Fibroblast of skin of back (primary cell): Measurements from ENCODE around the gene MCM5.
A peak's percentile ranks its signal among the peaks of the same experiment; 100 is the strongest.
"Not testable (repeated sequence)": the region's sequence is repeated elsewhere in the genome, so short reads cannot be mapped to it uniquely, and the experiment has no call there.

ENCODE experiments used
- DNase-seq: peaks from one replicate; pipeline ENCODE4 v3.0.0-alpha.2; 2013

The MCM5 gene

GRCh38 chr22:35434061-35434710 is 34.2 kb downstream of the MCM5 start:
- no peak for DNase-seq

GRCh38 chr22:35435201-35435740 is 35.3 kb downstream of the MCM5 start:
- DNase-seq, result no peak

- DNase-seq, result no peak
Measured at GRCh38 chr22:35436421-35436820, 36.5 kb downstream of the MCM5 start.

DNA sequence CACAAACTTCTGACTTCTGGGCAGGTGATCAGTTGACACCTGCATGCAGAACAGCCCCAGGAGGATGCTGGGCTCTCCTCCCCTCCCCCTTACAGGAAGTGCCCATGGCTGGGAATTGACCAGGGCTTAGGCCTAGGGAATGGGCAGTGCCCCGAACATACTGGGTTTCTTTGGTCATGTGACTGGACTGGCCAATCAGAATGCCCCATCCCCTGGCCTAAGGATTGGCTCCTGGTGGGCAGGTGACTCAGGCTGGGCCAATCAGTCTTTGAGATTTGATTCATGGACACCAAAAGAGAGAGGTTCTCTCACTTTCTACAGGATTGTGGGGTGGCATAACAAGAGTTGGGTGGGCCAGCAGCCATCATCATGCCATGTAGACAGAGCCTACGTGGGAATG is 37.1 kb downstream of the MCM5 start:
- no peak for DNase-seq

DNA sequence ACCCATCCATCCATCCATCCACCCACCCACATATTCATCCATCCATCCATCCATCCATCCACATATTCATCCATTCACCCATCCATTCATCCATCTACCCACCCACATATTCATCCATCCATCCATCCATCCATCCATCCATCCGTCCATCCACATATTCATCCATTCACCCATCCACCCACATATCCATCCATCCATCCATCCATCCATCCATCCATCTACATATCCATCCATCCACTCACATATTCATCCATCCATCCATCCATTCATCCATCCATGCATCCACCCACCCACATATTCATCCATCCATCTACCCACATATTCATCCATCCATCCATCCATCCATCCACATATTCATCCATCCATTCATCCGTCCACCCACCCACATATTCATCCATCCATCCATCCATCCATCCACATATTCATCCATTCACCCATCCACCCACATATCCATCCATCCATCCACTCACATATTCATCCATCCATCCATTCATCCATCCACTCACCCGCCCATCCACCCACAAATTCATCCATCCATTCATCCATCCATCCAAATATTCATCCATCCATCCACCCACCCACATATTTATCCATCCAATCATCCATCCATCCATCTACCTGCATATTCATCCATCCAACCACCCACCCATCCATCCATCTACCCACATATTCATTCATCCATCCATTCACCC is 38.9 kb downstream of the MCM5 start:
- not testable (repeated sequence) for DNase-seq

DNA sequence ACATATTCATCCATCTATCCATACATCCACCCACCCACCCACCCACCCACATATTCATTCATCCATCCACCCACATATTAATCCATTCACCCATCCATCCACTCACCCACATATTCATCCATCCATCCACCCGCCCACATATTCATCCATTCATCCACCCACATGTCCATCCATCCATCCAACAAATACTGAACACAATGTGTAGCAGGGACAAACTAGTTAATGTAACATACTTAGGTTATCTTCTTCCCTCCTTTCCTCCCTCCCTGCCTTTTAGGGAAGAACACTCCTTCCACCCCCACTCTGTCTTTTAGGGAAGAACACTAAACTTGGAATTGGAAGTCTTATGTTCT is 39.4 kb downstream of the MCM5 start:
- DNase-seq, result no peak

- DNase-seq, result no peak
Measured at GRCh38 chr22:35440129-35440528, 40.2 kb downstream of the MCM5 start.

- no peak for DNase-seq
Measured at GRCh38 chr22:35441489-35442100, 41.7 kb downstream of the MCM5 start.

DNA sequence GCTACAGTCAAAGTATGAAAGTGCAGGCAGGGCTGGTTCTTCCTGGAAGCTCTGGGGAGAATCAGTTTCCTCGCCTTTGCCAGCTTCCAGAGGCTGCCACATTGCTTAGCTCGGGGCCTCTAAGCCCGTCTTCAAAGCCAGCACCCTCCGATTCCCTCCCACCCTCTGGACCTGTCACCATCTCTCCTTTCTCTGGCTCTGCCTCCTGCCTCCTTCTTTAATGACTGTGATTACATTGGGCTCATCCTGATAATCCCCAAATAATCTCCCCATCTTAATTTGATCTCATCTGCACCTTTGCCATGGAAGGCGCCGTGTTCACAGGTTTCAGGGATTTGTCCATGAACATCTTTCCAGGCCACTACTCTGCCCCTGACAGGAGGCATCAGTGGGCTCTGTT is 42.5 kb downstream of the MCM5 start:
- DNase-seq, result no peak

- no peak for DNase-seq
Measured at GRCh38 chr22:35443338-35443737, 43.4 kb downstream of the MCM5 start.

- DNase-seq, result no peak
Measured at GRCh38 chr22:35443790-35444684, 44.1 kb downstream of the MCM5 start.

GRCh38 chr22:35444685-35445399 is 44.9 kb downstream of the MCM5 start:
- no peak for DNase-seq

DNA sequence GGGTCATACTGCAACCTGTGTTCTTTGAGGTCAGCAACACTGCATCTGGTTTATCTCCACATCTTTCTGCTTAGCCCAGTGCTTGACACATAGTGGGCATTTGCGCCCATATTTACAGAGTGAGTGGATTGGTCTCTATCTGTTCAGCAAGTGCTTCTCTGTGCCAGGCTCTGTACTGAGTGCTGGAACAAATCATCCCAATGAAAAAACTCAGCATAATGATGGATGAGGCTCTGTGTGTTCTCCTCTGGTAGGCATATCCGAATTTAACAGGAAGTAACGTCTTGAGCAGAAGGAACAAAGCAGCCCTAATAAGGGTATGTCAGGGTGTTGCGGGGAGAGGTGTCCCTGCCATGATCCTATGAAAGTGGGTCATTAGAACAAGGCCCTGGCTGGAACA is 46.0 kb downstream of the MCM5 start:
- DNase-seq, result no peak

GRCh38 chr22:35446365-35446764 is 46.4 kb downstream of the MCM5 start:
- DNase-seq, result peak; percentile 73

GRCh38 chr22:35448523-35448922 is 48.6 kb downstream of the MCM5 start:
- DNase-seq, result no peak

- no peak for DNase-seq
Measured at GRCh38 chr22:35449829-35450689, 50.1 kb downstream of the MCM5 start.

DNA sequence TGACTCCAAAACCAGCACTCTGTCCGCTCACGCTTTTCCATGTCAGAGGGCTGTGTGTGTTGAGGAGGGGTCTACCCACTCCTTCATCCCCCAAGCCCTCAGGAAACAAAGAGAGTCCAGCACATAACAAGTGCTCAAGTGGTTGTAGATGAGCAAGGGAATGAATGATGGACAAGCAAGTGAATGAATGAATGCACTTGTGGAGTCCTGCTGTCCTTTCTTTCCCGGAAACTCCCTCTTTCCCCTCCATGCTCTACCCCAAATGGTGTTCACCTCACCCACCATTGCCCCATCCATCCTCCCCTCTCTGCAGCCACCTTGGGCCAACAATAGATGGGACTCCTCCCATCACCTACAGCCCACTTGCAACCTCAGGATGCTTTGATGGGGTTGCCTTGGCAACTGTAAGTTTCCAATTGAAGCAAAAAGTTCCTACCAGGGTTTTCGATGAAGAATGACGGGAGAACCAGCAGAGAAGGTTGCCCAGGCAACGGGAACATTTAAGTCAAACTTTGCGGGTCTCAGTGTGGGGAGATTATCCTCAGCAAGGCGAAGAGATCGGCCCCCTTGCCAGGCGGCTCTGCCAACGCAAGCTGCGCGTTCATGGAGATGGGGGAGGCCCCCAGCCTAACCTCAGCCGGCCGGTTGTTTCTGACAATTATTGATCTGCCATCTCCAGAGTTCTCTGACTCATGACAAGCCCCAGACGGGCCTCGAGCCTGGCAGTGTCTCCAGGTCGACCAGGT is 51.1 kb downstream of the MCM5 start:
- DNase-seq, result no peak

GRCh38 chr22:35451592-35451991 is 51.7 kb downstream of the MCM5 start:
- no peak for DNase-seq

GRCh38 chr22:35452351-35452781 is 52.4 kb downstream of the MCM5 start:
- DNase-seq, result no peak
